ENCODE measurements around the gene NPTX2. TPM values are rescaled to one million over a fixed set of nuclear protein-coding genes. Genes with fewer than 3 reads are reported as not detected.

NPTX2 gene
- total RNA-seq, 1 experiment from 2014 or later = not detected

DNA sequence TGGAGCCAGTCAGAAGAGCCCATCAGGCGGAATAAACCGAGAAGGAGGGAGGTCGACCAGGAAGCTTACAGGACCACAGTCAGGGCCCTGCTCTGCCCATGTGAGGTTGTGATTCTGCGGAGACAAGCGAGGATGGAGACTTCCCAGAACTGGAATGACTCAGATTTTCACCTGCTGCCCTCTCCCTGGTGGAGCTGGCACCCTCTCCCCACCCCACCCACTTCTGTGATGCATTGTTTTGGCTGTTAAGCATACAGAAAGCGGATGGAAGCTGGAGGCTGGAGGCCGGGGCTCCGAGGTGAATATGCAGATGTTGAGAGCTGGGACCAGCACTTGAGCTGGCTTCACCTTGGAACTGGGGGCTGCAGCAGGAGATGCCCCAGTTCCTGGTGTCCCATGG is 57.4 kb downstream of the NPTX2 start:
- Histone ChIP-seq H3K9ac (ENCODE audit: low read length) (no peak overlapping the region), H3K79me2 (ENCODE audit: insufficient read depth, low read length) (no peaks in the 10 kb centered on the region), H3K9me3 (ENCODE audit: control insufficient read depth in 1 of 2, insufficient read depth in 1 of 2, low read depth in 1 of 2, low read length in 2 of 2) (peaks cover 0 to 10% of the 10 kb centered on the region in 2 experiments; a peak in 1 of 4 replicates), H3K36me3 (ENCODE audit: control insufficient read depth in 1 of 2, insufficient read depth in 2 of 2, low read length in 2 of 2) (no peaks in the 10 kb centered on the region), H3K27me3 (ENCODE audit: insufficient read depth, low read length) (no peaks in the 10 kb centered on the region), H3K4me1 (ENCODE audit: control insufficient read depth in 1 of 2, insufficient read depth in 2 of 2, low read length in 2 of 2) (no peaks in the 10 kb centered on the region), H3K27ac (ENCODE audit: low read depth, low read length) (no peak overlapping the region), H3K9me2 (ENCODE audit: insufficient read depth) (no peaks in the 10 kb centered on the region), H3K4me2 (ENCODE audit: low read length) (no peak overlapping the region), H3K4me3 (replicated peaks in 1 of 2; ENCODE audit: low read depth in 1 of 2, low read length in 2 of 2) (no peak overlapping the region), H4K20me1 (ENCODE audit: insufficient read depth) (no peaks in the 10 kb centered on the region), H2AFZ (ENCODE audit: low read depth, low read length, poor library complexity, severe bottlenecking) (no peak overlapping the region)
- TF ChIP-seq EGR1 (IDR thresholded peaks at IDR 0.05; ENCODE audit: low read depth) (no peak), JUND (IDR thresholded peaks at IDR 0.05) (no peak), POLR2AphosphoS5 (IDR thresholded peaks at IDR 0.05; ENCODE audit: low read depth, low read length) (no peak), ELF1 (IDR thresholded peaks at IDR 0.05; ENCODE audit: borderline replicate concordance, low read depth) (no peak), TCF7L2 (IDR thresholded peaks at IDR 0.05; ENCODE audit: borderline replicate concordance, extremely low read depth, insufficient read depth, insufficient read length) (no peak), ZNF274 (IDR thresholded peaks at IDR 0.05; ENCODE audit: low read depth, low read length) (no peak), YY1 (IDR thresholded peaks at IDR 0.05; ENCODE audit: extremely low read depth, insufficient replicate concordance, low read depth, low read length) (no peak), FOSL1 (IDR thresholded peaks at IDR 0.05; ENCODE audit: low read depth) (no peak), RAD21 (IDR thresholded peaks at IDR 0.05; ENCODE audit: low read depth) (no peak), CEBPB (IDR thresholded peaks at IDR 0.05; ENCODE audit: low read depth) (no peak), ZFX (IDR thresholded peaks at IDR 0.05) (no peak), CBX3 (IDR thresholded peaks at IDR 0.05; ENCODE audit: low read depth) (no peak), EZH2phosphoT487 (IDR thresholded peaks at IDR 0.05; ENCODE audit: borderline replicate concordance) (no peak), POLR2A (IDR thresholded peaks at IDR 0.05; ENCODE audit: borderline replicate concordance, extremely low read depth, insufficient read depth, insufficient read length) (no peak)
- TF ChIP-seq, protein P1, sequence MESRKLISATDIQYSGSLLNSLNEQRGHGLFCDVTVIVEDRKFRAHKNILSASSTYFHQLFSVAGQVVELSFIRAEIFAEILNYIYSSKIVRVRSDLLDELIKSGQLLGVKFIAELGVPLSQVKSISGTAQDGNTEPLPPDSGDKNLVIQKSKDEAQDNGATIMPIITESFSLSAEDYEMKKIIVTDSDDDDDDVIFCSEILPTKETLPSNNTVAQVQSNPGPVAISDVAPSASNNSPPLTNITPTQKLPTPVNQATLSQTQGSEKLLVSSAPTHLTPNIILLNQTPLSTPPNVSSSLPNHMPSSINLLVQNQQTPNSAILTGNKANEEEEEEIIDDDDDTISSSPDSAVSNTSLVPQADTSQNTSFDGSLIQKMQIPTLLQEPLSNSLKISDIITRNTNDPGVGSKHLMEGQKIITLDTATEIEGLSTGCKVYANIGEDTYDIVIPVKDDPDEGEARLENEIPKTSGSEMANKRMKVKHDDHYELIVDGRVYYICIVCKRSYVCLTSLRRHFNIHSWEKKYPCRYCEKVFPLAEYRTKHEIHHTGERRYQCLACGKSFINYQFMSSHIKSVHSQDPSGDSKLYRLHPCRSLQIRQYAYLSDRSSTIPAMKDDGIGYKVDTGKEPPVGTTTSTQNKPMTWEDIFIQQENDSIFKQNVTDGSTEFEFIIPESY (IDR thresholded peaks at IDR 0.05; ENCODE audit: extremely low read depth, insufficient replicate concordance, low read length) = no peak
- TF ChIP-seq, protein P2, sequence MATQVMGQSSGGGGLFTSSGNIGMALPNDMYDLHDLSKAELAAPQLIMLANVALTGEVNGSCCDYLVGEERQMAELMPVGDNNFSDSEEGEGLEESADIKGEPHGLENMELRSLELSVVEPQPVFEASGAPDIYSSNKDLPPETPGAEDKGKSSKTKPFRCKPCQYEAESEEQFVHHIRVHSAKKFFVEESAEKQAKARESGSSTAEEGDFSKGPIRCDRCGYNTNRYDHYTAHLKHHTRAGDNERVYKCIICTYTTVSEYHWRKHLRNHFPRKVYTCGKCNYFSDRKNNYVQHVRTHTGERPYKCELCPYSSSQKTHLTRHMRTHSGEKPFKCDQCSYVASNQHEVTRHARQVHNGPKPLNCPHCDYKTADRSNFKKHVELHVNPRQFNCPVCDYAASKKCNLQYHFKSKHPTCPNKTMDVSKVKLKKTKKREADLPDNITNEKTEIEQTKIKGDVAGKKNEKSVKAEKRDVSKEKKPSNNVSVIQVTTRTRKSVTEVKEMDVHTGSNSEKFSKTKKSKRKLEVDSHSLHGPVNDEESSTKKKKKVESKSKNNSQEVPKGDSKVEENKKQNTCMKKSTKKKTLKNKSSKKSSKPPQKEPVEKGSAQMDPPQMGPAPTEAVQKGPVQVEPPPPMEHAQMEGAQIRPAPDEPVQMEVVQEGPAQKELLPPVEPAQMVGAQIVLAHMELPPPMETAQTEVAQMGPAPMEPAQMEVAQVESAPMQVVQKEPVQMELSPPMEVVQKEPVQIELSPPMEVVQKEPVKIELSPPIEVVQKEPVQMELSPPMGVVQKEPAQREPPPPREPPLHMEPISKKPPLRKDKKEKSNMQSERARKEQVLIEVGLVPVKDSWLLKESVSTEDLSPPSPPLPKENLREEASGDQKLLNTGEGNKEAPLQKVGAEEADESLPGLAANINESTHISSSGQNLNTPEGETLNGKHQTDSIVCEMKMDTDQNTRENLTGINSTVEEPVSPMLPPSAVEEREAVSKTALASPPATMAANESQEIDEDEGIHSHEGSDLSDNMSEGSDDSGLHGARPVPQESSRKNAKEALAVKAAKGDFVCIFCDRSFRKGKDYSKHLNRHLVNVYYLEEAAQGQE (IDR thresholded peaks at IDR 0.05; ENCODE audit: low read depth) = no peak
- TF ChIP-seq, protein P3, sequence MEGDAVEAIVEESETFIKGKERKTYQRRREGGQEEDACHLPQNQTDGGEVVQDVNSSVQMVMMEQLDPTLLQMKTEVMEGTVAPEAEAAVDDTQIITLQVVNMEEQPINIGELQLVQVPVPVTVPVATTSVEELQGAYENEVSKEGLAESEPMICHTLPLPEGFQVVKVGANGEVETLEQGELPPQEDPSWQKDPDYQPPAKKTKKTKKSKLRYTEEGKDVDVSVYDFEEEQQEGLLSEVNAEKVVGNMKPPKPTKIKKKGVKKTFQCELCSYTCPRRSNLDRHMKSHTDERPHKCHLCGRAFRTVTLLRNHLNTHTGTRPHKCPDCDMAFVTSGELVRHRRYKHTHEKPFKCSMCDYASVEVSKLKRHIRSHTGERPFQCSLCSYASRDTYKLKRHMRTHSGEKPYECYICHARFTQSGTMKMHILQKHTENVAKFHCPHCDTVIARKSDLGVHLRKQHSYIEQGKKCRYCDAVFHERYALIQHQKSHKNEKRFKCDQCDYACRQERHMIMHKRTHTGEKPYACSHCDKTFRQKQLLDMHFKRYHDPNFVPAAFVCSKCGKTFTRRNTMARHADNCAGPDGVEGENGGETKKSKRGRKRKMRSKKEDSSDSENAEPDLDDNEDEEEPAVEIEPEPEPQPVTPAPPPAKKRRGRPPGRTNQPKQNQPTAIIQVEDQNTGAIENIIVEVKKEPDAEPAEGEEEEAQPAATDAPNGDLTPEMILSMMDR (IDR thresholded peaks at IDR 0.05 in 2 of 3, conservative IDR thresholded peaks at IDR 0.05 in 1 of 3; ENCODE audit: borderline replicate concordance in 1 of 3, insufficient read depth in 1 of 3, low read depth in 2 of 3, low read length in 2 of 3) = no peak
- TF ChIP-seq, protein P4, sequence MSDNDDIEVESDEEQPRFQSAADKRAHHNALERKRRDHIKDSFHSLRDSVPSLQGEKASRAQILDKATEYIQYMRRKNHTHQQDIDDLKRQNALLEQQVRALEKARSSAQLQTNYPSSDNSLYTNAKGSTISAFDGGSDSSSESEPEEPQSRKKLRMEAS (IDR thresholded peaks at IDR 0.05) = no peak
- TF ChIP-seq, protein P5, sequence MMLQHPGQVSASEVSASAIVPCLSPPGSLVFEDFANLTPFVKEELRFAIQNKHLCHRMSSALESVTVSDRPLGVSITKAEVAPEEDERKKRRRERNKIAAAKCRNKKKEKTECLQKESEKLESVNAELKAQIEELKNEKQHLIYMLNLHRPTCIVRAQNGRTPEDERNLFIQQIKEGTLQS (IDR thresholded peaks at IDR 0.05) = no peak
- POLR2A ChIA-PET = no interaction called here
- no peak for ATAC-seq
- CTCF ChIA-PET = no interaction called here
- intact Hi-C loops (cut with micrococcal nuclease) = no loop called here
- BruUV-seq (replicated peaks) = no TSS peak
- RAD21 ChIA-PET (ENCODE audit: low non-redundant PET in 1 of 2, low total read pairs in 2 of 2, uncharacterized antibody in 2 of 2, unreplicated experiment in 2 of 2) = no interaction called here
- no peak for DNase-seq (ENCODE audit: low read depth, low spot score)

Data from HCT116 (cell line).